HCT116 (cell line): ENCODE measurements around the gene SLC4A11. TPM values are rescaled to one million over a fixed set of nuclear protein-coding genes. Genes with fewer than 3 reads are reported as not detected.

Experiments used
- ATAC-seq: fragments of 200-7000 bp; cut with Tn5 transposase; 2 replicates; pipeline ENCODE4 v1.9.1; 2020; ENCODE audit warnings: mild to moderate bottlenecking, moderate library complexity
- BruUV-seq: library from RNA; stranded (reverse); fragments of 400-500 nt; replicated peaks from 2 replicates; lab custom pipeline; 2021; lab: Mats Ljungman, UMichigan
- CTCF ChIA-PET: fragments of 300-600 bp; sonication (Branson Sonifier 250); formaldehyde crosslinking; loops from one replicate; lab custom pipeline; 2021; ENCODE audit warnings: antibody characterized with exemption; lab: Charles Lee
- POLR2A ChIA-PET: fragments of 300-600, 350-600 bp; sonication (Branson Sonifier 250); formaldehyde crosslinking; loops from one replicate; lab custom pipeline; 2021; ENCODE audit warnings: antibody characterized with exemption; lab: Charles Lee
- RAD21 ChIA-PET, 2 experiments: fragments of 300-600 bp; sonication (Branson Sonifier 250); formaldehyde crosslinking; loops; one replicate each; lab custom pipeline; 2023; ENCODE audit warnings: low total read pairs in 2 of 2; ENCODE audit not compliant: uncharacterized antibody in 2 of 2, unreplicated experiment in 2 of 2, low non-redundant PET in 1 of 2; lab: Charles Lee
- DNase-seq: peaks from one replicate; pipeline ENCODE4 v3.0.0-alpha.2; 2010; ENCODE audit warnings: low read depth, low spot score
- H2AFZ ChIP-seq: fragments of 200-600 bp; shearing (Covaris generic), sonication (generic); 2 replicates; pipeline ENCODE4 v1.6.1; 2017; ENCODE audit warnings: low read depth, mixed run types, mixed read lengths, antibody characterized with exemption, low read length; ENCODE audit not compliant: poor library complexity, severe bottlenecking
- H3K27ac ChIP-seq: 2 replicates; pipeline ENCODE4 v1.5.1; 2012; ENCODE audit warnings: low read depth, low read length
- H3K27me3 ChIP-seq: fragments of 200-600 bp; sonication (generic); 2 replicates; pipeline ENCODE4 v1.6.1; 2016; ENCODE audit warnings: mixed run types, low read length, mixed read lengths; ENCODE audit not compliant: insufficient read depth
- H3K36me3 ChIP-seq, 2 experiments: fragments of 200-500 bp in 1 of 2; fragments of 200-600 bp in 1 of 2; sonication (Bioruptor generic) in 1 of 2; sonication (generic) in 1 of 2; 2 replicates each; pipeline versions ENCODE4 v1.5.1 to v1.6.1; 2014 to 2016; ENCODE audit warnings: low read length in 2 of 2, inconsistent platforms in 1 of 2, mixed read lengths in 1 of 2, mixed run types in 1 of 2; ENCODE audit not compliant: insufficient read depth in 2 of 2, control insufficient read depth in 1 of 2
- H3K4me1 ChIP-seq, 2 experiments: fragments of 200-600 bp in 1 of 2; sonication (generic) in 1 of 2; 2 replicates each; pipeline versions ENCODE4 v1.5.1 to v1.6.1; 2012 to 2017; ENCODE audit warnings: low read length in 2 of 2, inconsistent platforms in 1 of 2, mild to moderate bottlenecking in 1 of 2, mixed read lengths in 1 of 2, mixed run types in 1 of 2, moderate library complexity in 1 of 2; ENCODE audit not compliant: insufficient read depth in 2 of 2, control insufficient read depth in 1 of 2
- H3K4me2 ChIP-seq: fragments of 200-600 bp; sonication (generic); 2 replicates; pipeline ENCODE4 v1.6.1; 2017; ENCODE audit warnings: mixed run types, low read length, mixed read lengths
- H3K4me3 ChIP-seq, 2 experiments: fragments of 200-600 bp in 1 of 2; sonication (generic) in 1 of 2; replicated peaks in 1 of 2; 2 replicates each; pipeline ENCODE4 v1.5.1; 2011 to 2016; ENCODE audit warnings: low read length in 2 of 2, control low read depth in 1 of 2, low read depth in 1 of 2, mild to moderate bottlenecking in 1 of 2, mixed read lengths in 1 of 2, mixed run types in 1 of 2
- H3K79me2 ChIP-seq: fragments of 200-600 bp; sonication (generic); 2 replicates; pipeline ENCODE4 v1.6.1; 2017; ENCODE audit warnings: mild to moderate bottlenecking, mixed run types, low read length, moderate library complexity, mixed read lengths; ENCODE audit not compliant: insufficient read depth
- H3K9ac ChIP-seq: fragments of 200-600 bp; sonication (generic); 2 replicates; pipeline ENCODE4 v1.6.1; 2016; ENCODE audit warnings: low read length, mixed read lengths
- H3K9me2 ChIP-seq: fragments of 200-600 bp; sonication (generic), shearing (Covaris generic); 2 replicates; pipeline ENCODE4 v1.6.1; 2017; ENCODE audit warnings: mixed run types, mild to moderate bottlenecking, moderate library complexity; ENCODE audit not compliant: insufficient read depth
- H3K9me3 ChIP-seq, 2 experiments: fragments of 200-500 bp in 1 of 2; fragments of 200-600 bp in 1 of 2; sonication (Bioruptor generic) in 1 of 2; sonication (generic) in 1 of 2; 2 replicates each; pipeline ENCODE4 v1.6.1; 2014 to 2017; ENCODE audit warnings: low read length in 2 of 2, mixed read lengths in 2 of 2, inconsistent platforms in 1 of 2, low read depth in 1 of 2, mild to moderate bottlenecking in 1 of 2, mixed run types in 1 of 2, moderate library complexity in 1 of 2; ENCODE audit not compliant: control insufficient read depth in 1 of 2, insufficient read depth in 1 of 2
- H4K20me1 ChIP-seq: fragments of 200-600 bp; sonication (generic), shearing (Covaris generic); 2 replicates; pipeline ENCODE4 v1.6.1; 2017; ENCODE audit warnings: mixed run types, mild to moderate bottlenecking, moderate library complexity; ENCODE audit not compliant: insufficient read depth
- EGR1 ChIP-seq: IDR thresholded peaks from 2 replicates; pipeline ENCODE4 v1.6.1; 2012; ENCODE audit warnings: low read depth
- ELF1 ChIP-seq: IDR thresholded peaks from 2 replicates; pipeline ENCODE4 v1.6.1; 2012; ENCODE audit warnings: low read depth, borderline replicate concordance
- EZH2phosphoT487 ChIP-seq: fragments of 200-600 bp; IDR thresholded peaks from 2 replicates; pipeline ENCODE4 v1.6.1; 2018; ENCODE audit warnings: antibody characterized with exemption, borderline replicate concordance
- JUND ChIP-seq: IDR thresholded peaks from 2 replicates; pipeline ENCODE4 v1.6.1; 2012
- POLR2AphosphoS5 ChIP-seq: IDR thresholded peaks from 2 replicates; pipeline ENCODE4 v1.6.1; 2011; ENCODE audit warnings: mild to moderate bottlenecking, low read depth, low read length, moderate library complexity
- RAD21 ChIP-seq: IDR thresholded peaks from 2 replicates; pipeline ENCODE4 v1.6.1; 2012; ENCODE audit warnings: low read depth, mild to moderate bottlenecking
- REST ChIP-seq: IDR thresholded peaks from 2 replicates; pipeline ENCODE4 v1.6.1; 2012; ENCODE audit warnings: low read depth
- SIN3A ChIP-seq: IDR thresholded peaks from 2 replicates; pipeline ENCODE4 v1.6.1; 2012; ENCODE audit warnings: low read depth
- SRF ChIP-seq: IDR thresholded peaks from 2 replicates; pipeline ENCODE4 v1.6.1; 2012; ENCODE audit warnings: low read depth
- TCF7L2 ChIP-seq: IDR thresholded peaks from 2 replicates; pipeline ENCODE4 v1.7.0; 2011; ENCODE audit warnings: borderline replicate concordance, inconsistent platforms; ENCODE audit not compliant: insufficient read depth, insufficient read length; ENCODE audit errors: extremely low read depth
- YY1 ChIP-seq: IDR thresholded peaks from 2 replicates; pipeline ENCODE4 v1.6.1; 2011; ENCODE audit warnings: low read length, low read depth, moderate library complexity, mild to moderate bottlenecking; ENCODE audit not compliant: insufficient replicate concordance; ENCODE audit errors: extremely low read depth
- ZFX ChIP-seq: fragments of 450-650 bp; IDR thresholded peaks from 2 replicates; pipeline ENCODE4 v1.6.1; 2017
- ZNF274 ChIP-seq: fragments of 200-500 bp; sonication (Bioruptor generic); IDR thresholded peaks from 2 replicates; pipeline ENCODE4 v1.6.1; 2014; ENCODE audit warnings: mild to moderate bottlenecking, low read depth, low read length, inconsistent platforms
- intact Hi-C: fragments of 100-400 bp; cut with micrococcal nuclease; formaldehyde crosslinking; loops from 2 replicates; pipeline ENCODE4 v1.10.0; 2022
- total RNA-seq: library from RNA; stranded (reverse); gene quantifications from one replicate; pipeline ENCODE4 v1.2.1, GENCODE V29; 2021; ENCODE audit not compliant: unreplicated experiment
- TF ChIP-seq, protein P1 (sequence below): IDR thresholded peaks from 2 replicates; pipeline ENCODE4 v1.6.1; 2012
- TF ChIP-seq, protein P2 (sequence below), 3 experiments: fragments of 200-600 bp in 1 of 3; sonication (generic) in 1 of 3; IDR thresholded peaks in 2 of 3; conservative IDR thresholded peaks in 1 of 3; 2 replicates each; pipeline ENCODE4 v1.5.1; 2012 to 2017; ENCODE audit warnings: low read depth in 2 of 3, low read length in 2 of 3, antibody characterized with exemption in 1 of 3, borderline replicate concordance in 1 of 3, control low read depth in 1 of 3, mild to moderate bottlenecking in 1 of 3, mixed read lengths in 1 of 3, mixed run types in 1 of 3, moderate library complexity in 1 of 3; ENCODE audit not compliant: insufficient read depth in 1 of 3
- TF ChIP-seq, protein P3 (sequence below): IDR thresholded peaks from 2 replicates; pipeline ENCODE4 v1.6.1; 2012

SLC4A11 gene
- total RNA-seq, 1 experiment from 2014 or later, result 22.7 TPM

DNA sequence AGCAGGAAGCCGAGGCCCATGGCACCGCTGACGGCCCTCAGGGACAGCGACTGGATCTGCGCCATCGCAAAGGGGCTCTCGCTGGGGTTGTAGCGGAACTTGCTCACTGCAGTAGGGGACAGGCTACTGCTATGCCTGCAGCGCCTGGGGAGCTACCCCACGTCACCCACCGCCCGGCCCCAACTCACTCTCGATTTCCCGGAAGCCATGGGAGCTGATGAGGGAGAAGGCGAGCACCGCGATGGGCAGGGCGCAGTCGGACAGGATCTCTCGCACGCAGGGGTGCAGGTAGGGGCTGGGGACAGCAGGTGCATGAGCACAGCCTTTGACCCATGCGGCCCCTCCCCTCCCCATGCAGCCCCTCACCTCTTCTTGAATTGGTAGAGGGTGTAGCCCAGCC lies 9.8 kb downstream of the SLC4A11 start:
- no peaks in the 10 kb centered on the region for H4K20me1 ChIP-seq

More for the DNA sequence above, 9.8 kb downstream of the SLC4A11 start:
- no peaks in the 10 kb centered on the region for H3K79me2 ChIP-seq
- H3K4me2 ChIP-seq, result no peak overlapping the region
- H3K9me3 ChIP-seq, result no peaks in the 10 kb centered on the region
- H3K4me1 ChIP-seq, result no peaks in the 10 kb centered on the region
- ChIA-PET RAD21 (no interaction called here), CTCF (no interaction called here), POLR2A (no interaction called here)
- intact Hi-C loops, result no loop called here
- TF ChIP-seq ZFX, result no peak
- no peak for TF ChIP-seq SIN3A
- TF ChIP-seq REST, result no peak
- TF ChIP-seq YY1, result no peak
- no peak for TF ChIP-seq TCF7L2
- TF ChIP-seq JUND, result no peak
- TF ChIP-seq, protein P1, sequence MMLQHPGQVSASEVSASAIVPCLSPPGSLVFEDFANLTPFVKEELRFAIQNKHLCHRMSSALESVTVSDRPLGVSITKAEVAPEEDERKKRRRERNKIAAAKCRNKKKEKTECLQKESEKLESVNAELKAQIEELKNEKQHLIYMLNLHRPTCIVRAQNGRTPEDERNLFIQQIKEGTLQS, result no peak
- no peak for TF ChIP-seq POLR2AphosphoS5
- TF ChIP-seq, protein P2, sequence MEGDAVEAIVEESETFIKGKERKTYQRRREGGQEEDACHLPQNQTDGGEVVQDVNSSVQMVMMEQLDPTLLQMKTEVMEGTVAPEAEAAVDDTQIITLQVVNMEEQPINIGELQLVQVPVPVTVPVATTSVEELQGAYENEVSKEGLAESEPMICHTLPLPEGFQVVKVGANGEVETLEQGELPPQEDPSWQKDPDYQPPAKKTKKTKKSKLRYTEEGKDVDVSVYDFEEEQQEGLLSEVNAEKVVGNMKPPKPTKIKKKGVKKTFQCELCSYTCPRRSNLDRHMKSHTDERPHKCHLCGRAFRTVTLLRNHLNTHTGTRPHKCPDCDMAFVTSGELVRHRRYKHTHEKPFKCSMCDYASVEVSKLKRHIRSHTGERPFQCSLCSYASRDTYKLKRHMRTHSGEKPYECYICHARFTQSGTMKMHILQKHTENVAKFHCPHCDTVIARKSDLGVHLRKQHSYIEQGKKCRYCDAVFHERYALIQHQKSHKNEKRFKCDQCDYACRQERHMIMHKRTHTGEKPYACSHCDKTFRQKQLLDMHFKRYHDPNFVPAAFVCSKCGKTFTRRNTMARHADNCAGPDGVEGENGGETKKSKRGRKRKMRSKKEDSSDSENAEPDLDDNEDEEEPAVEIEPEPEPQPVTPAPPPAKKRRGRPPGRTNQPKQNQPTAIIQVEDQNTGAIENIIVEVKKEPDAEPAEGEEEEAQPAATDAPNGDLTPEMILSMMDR (IDR thresholded peaks at IDR 0.05 in 2 of 3, conservative IDR thresholded peaks at IDR 0.05 in 1 of 3; ENCODE audit: borderline replicate concordance in 1 of 3, insufficient read depth in 1 of 3, low read depth in 2 of 3, low read length in 2 of 3), result no peak
- TF ChIP-seq EGR1, result no peak
- TF ChIP-seq EZH2phosphoT487, result no peak
- TF ChIP-seq RAD21, result no peak
- no peak for TF ChIP-seq SRF
- no peak for TF ChIP-seq ZNF274
- TF ChIP-seq, protein P3, sequence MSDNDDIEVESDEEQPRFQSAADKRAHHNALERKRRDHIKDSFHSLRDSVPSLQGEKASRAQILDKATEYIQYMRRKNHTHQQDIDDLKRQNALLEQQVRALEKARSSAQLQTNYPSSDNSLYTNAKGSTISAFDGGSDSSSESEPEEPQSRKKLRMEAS, result no peak
- TF ChIP-seq ELF1, result no peak
- H3K9me2 ChIP-seq, result no peaks in the 10 kb centered on the region
- H2AFZ ChIP-seq, result no peak overlapping the region
- H3K36me3 ChIP-seq, result peaks cover 0 to 12% of the 10 kb centered on the region in 2 experiments; a peak in 2 of 4 replicates
- no peak for DNase-seq
- ATAC-seq, result no peak
- BruUV-seq, result no TSS peak
- H3K9ac ChIP-seq, result no peak overlapping the region
- no peak overlapping the region for H3K27ac ChIP-seq
- no peak overlapping the region for H3K4me3 ChIP-seq
- no peaks in the 10 kb centered on the region for H3K27me3 ChIP-seq
